Pons (tissue), 1 donor: ENCODE data around the gene MYT1.
A peak's percentile ranks its signal among the peaks of the same experiment; 100 is the strongest.

Experiments used
- DNase-seq: peaks from one replicate; pipeline ENCODE4 v3.0.0-alpha.2; 2016; ENCODE audit warnings: low spot score

MYT1 gene

GRCh38 chr20:64244870-64245603 lies 80.8 kb downstream of the MYT1 start:
- no peak for DNase-seq

- no peak for DNase-seq
Measured at GRCh38 chr20:64245746-64246595, 81.7 kb downstream of the MYT1 start.

- no peak for DNase-seq
Measured at GRCh38 chr20:64246616-64247306, 82.5 kb downstream of the MYT1 start.

GRCh38 chr20:64247307-64247618 lies 83.0 kb downstream of the MYT1 start:
- DNase-seq = no peak

GRCh38 chr20:64247970-64248841 lies 84.0 kb downstream of the MYT1 start:
- no peak for DNase-seq

GRCh38 chr20:64250027-64250426 lies 85.8 kb downstream of the MYT1 start:
- DNase-seq = no peak

GRCh38 chr20:64253000-64253383 lies 88.7 kb downstream of the MYT1 start:
- no peak for DNase-seq

GRCh38 chr20:64253443-64253842 lies 89.2 kb downstream of the MYT1 start:
- no peak for DNase-seq

GRCh38 chr20:64254156-64254555 lies 89.9 kb downstream of the MYT1 start:
- no peak for DNase-seq

- peak; percentile 11 for DNase-seq
Measured at GRCh38 chr20:64254571-64255360, 90.5 kb downstream of the MYT1 start.

GRCh38 chr20:64255361-64256281 lies 91.4 kb downstream of the MYT1 start, which contains the start of gene PCMTD2:
Gene PCMTD2 (plus strand): TSS chr20:64255748. CDS start chr20:64259966, 4,218 bp downstream.
- DNase-seq = peak; percentile 62

- DNase-seq = peak; percentile 28
Measured at GRCh38 chr20:64256282-64256935, 92.2 kb downstream of the MYT1 start.

GRCh38 chr20:64257107-64257757 lies 93.0 kb downstream of the MYT1 start:
- no peak for DNase-seq

- DNase-seq = no peak
Measured at GRCh38 chr20:64258071-64258823, 94.0 kb downstream of the MYT1 start.

- DNase-seq = no peak
Measured at GRCh38 chr20:64260239-64260638, 96.0 kb downstream of the MYT1 start.

GRCh38 chr20:64261138-64261537 lies 96.9 kb downstream of the MYT1 start:
- no peak for DNase-seq

GRCh38 chr20:64264091-64264490 lies 99.8 kb downstream of the MYT1 start:
- no peak for DNase-seq

GRCh38 chr20:64265201-64265600 lies 100.9 kb downstream of the MYT1 start:
- no peak for DNase-seq
